ENCODE results near the gene SCN3B. TPM values are rescaled to one million over a fixed set of nuclear protein-coding genes. Genes with fewer than 3 reads are reported as not detected.

Gene SCN3B
- polyA plus RNA-seq, 1 donor = 54.9 TPM

Other genes with a start within 250 kb of the SCN3B start
- gene GRAMD1B, start 224.4 kb downstream of the SCN3B start, polyA plus RNA-seq (ENCODE audit: insufficient read length) = 9.5 TPM
- gene ZNF202, start 87.0 kb upstream of the SCN3B start, polyA plus RNA-seq (ENCODE audit: insufficient read length) = 20.6 TPM
- not detected for gene OR6X1, start 99.9 kb upstream of the SCN3B start, polyA plus RNA-seq (ENCODE audit: insufficient read length)
- not detected for gene OR6M1, start 151.7 kb upstream of the SCN3B start, polyA plus RNA-seq (ENCODE audit: insufficient read length)
- gene TMEM225, start 231.0 kb upstream of the SCN3B start, polyA plus RNA-seq (ENCODE audit: insufficient read length) = not detected
- gene OR8D4, start 247.5 kb upstream of the SCN3B start, polyA plus RNA-seq (ENCODE audit: insufficient read length) = 0.06 TPM